ENCODE data around the gene SLC39A5.

GRCh38 chr12:56271031-56271430, 41.2 kb downstream of the SLC39A5 start:
- TF ChIP-seq, protein P1, sequence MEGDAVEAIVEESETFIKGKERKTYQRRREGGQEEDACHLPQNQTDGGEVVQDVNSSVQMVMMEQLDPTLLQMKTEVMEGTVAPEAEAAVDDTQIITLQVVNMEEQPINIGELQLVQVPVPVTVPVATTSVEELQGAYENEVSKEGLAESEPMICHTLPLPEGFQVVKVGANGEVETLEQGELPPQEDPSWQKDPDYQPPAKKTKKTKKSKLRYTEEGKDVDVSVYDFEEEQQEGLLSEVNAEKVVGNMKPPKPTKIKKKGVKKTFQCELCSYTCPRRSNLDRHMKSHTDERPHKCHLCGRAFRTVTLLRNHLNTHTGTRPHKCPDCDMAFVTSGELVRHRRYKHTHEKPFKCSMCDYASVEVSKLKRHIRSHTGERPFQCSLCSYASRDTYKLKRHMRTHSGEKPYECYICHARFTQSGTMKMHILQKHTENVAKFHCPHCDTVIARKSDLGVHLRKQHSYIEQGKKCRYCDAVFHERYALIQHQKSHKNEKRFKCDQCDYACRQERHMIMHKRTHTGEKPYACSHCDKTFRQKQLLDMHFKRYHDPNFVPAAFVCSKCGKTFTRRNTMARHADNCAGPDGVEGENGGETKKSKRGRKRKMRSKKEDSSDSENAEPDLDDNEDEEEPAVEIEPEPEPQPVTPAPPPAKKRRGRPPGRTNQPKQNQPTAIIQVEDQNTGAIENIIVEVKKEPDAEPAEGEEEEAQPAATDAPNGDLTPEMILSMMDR (IDR thresholded peaks at IDR 0.05), result no peak
- no peak for TF ChIP-seq EZH2 (IDR thresholded peaks at IDR 0.05; ENCODE audit: borderline replicate concordance, insufficient read depth, low read depth, low read length, poor library complexity, severe bottlenecking)
